HG02610 (cell line): ENCODE results near the gene SACS.

Experiments used
- ATAC-seq: cut with Tn5 transposase; IDR thresholded peaks from one replicate; pipeline ENCODE4 v1.9.1; 2021; ENCODE audit warnings: mild to moderate bottlenecking, moderate library complexity; ENCODE audit not compliant: unreplicated experiment

SACS gene

GRCh38 chr13:23372264-23372906 lies 61.1 kb downstream of the SACS start:
- no peak for ATAC-seq

- ATAC-seq: no peak
These were observed 65.6 kb downstream of the SACS start for GRCh38 chr13:23367907-23368306.

DNA sequence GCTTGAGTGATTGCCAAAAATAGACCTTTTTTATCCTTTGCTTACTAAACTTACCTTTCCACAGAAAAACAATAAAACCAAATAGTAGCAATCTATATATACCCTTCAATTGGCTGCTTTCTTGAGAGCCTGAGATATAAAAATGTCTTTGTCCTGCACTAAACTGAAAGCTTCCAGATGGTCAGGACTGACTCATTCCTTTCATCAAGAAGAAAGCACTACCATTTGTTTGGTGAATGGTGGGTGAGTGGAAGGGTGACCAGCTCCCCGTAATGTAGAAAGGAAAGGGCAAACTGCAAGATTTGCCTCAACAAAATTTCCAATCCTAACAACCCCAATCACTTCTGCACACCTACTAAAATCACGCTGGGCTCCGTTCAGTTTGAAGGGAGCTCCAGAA lies 67.8 kb downstream of the SACS start:
- ATAC-seq: no peak

DNA sequence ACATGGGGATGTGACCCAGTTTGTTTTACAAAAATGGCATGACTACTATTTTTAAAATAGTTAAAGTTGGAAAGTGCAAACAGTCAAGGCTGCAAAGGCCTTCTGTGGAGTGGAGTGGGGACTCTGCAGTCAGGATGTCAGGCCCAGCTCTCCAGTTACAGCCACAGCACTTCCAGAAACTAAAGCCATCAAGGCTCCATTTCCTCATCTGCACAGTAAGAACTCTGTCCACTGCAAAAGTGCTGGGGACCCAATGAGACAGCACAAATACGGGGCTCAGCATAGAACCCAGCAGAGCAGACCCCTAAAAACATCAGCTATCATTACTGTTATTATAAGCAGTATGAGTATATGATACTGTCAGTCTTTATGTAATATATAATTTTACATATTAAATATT lies 73.6 kb downstream of the SACS start:
- no peak for ATAC-seq

DNA sequence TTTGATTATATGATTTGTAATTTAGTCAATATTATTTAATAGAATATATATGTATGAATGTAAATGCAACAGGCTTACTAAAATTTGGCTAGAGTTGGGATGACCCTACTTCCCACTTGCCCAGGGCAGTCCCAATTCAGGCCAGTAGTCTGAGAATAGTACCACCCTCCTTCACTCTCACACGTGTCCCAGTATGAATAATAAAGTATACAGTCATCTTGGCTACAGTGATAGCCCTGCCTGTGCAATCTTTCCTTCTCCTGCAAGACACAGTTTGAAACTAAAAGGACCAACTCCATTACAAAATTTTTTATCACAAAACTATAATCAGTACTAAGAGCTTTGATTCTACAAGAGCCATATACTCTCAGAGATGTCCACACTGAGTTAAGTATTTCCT lies 76.2 kb downstream of the SACS start:
- no peak for ATAC-seq

DNA sequence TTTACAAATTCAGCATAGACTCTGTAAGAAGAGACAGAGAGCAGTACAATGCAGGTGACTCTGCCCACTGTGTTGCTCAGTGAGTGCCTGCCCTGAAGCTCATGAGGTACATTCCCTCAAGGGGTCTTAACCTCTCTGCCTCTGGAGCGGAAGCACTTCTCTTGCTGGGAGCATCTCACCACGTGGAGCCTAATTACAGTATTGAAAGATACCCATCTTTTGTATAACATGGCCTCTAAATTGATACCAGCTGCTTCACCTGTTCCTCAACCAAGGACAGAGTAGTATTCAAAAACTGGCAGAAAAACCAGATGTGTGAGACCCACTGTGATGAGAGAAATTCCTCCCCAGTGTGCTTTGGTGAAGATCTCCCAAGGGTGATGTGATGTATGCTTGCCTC lies 77.1 kb downstream of the SACS start:
- no peak for ATAC-seq

GRCh38 chr13:23354520-23354919 lies 79.0 kb downstream of the SACS start:
- no peak for ATAC-seq

DNA sequence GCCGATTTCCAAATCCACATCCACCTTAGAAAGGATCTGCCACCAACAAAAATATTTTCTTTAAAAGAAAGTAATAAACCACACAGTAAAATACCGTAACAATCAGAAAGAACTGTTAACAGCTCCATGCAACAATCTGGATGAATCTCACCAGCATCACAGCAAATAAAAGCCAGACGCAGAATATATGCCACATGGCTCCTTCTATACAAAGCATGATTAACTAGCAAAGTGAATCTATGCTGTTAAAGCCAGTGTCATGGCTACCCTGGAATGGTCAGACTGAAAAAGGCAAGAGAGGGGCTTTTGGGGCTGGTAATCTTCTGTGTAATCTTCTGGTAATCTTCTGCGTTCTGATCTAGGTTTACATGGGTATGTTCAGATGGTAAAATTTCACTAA lies 81.3 kb downstream of the SACS start:
- ATAC-seq: no peak

DNA sequence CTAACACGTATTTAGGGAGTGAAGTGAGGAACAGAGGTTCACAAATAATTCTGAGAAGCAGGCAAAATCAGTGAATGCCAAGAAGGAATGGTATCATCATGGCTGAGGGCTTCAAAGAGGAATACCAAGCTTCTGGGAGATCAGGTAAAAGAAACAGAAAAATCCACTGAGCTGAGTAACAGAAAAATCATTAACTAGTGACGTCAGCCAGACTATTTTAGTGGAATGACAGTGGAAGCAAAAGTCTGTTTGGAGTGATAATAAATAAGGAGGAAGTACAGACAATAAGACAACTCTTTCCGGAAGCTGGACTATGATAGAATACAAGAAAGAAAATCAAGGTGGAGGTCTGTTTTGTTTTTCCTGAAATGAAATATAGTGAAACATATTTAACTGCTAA lies 83.5 kb downstream of the SACS start:
- ATAC-seq: no peak

GRCh38 chr13:23349161-23349897 lies 84.2 kb downstream of the SACS start:
- no peak for ATAC-seq

DNA sequence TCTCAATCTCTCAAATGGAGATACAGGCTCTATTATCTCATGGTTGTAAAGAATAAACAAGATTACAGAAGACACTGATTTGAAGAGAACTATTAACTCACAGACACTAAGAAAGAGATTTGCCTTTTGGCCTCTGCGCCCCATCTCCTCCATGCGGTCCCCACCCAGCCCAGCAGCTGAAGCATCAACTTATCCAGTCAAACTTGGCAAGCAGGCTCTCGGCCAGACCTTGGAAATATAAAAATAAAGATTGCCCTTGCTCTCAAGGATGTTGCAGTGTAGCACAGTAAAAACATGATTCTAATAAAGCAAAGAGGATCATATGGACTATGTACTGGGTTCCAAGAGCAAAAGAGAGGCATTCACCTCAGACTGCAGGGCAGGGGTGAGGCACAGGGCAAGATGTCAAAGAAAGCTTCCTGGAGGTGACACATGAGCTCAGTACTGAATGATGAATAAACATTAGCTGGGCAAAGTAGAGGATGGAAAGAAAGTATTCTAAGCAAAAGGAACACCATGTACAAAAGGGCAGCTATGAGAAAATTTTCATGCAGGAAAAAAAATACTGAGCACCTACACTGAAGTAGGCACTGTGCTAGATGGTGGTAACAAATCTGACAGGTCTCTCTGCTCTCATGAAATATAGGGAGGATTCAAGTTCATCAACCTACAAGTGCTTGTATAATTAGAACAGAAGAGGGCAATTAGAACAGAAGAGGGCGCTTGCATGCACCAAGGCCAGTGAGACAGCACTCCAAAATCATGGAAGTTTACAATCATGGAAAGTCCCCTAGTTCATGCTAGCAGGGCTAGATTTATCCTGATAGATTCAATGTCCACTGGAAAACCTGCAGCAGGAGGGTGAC lies 85.0 kb downstream of the SACS start:
- no peak for ATAC-seq

- ATAC-seq: no peak
These were observed 85.9 kb downstream of the SACS start for GRCh38 chr13:23347601-23348000.

DNA sequence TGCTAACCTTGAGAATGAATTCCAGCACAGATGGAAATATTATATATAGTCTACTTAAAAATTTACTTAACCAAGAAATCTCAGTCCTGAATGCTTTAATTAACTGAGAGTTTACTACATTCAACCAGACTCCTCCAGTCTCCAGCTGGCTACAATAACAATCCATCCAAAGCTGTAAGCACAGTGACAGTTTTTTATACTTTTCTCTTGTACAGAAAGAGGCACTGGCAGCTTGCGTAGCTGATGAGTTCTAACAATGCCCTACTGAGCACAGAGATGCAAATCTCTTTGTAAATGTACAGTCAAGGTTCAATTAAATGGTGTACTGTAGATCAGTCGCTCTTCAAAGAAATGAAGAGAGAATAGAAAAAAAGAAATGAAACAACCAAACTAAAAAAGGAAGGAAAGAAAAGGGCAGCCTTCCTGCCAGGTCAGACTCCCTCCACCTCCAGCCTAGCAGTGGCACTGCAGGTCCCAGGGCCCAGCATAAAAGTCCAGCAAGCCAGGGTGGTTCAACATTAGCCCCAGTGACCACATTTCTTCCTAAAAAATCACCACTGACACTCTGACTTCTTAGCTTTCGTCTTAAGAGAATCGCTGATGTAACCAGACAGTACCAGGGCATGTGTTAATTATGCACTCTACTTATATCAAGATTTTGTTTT lies 88.4 kb downstream of the SACS start:
- ATAC-seq: no peak

DNA sequence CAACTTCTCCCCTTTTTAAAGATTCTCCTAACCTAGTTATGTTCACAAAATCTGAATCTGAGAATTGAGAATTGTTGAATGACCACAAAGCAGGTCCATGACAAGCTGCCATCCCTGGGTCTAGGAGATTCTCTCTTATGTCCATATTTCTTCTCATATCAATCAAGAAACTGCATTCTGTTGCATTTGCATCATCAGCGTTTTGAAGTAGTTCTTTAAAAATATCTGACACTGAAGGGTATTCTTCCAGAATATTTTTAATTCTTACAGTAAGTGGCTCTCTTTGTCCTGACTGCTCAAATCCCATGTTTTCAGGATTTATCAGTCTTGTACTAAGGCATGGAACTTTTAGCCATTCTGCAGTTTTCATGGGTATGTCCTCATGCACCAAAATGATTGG lies 94.3 kb downstream of the SACS start:
- ATAC-seq: no peak

- ATAC-seq: no peak
These were observed 103.1 kb downstream of the SACS start for GRCh38 chr13:23330356-23330755.

GRCh38 chr13:23325191-23325590 lies 108.3 kb downstream of the SACS start:
- ATAC-seq: peak; percentile 72

GRCh38 chr13:23323946-23324709 lies 109.4 kb downstream of the SACS start:
- no peak for ATAC-seq

- no peak for ATAC-seq
These were observed 110.9 kb downstream of the SACS start for GRCh38 chr13:23322353-23323336.

DNA sequence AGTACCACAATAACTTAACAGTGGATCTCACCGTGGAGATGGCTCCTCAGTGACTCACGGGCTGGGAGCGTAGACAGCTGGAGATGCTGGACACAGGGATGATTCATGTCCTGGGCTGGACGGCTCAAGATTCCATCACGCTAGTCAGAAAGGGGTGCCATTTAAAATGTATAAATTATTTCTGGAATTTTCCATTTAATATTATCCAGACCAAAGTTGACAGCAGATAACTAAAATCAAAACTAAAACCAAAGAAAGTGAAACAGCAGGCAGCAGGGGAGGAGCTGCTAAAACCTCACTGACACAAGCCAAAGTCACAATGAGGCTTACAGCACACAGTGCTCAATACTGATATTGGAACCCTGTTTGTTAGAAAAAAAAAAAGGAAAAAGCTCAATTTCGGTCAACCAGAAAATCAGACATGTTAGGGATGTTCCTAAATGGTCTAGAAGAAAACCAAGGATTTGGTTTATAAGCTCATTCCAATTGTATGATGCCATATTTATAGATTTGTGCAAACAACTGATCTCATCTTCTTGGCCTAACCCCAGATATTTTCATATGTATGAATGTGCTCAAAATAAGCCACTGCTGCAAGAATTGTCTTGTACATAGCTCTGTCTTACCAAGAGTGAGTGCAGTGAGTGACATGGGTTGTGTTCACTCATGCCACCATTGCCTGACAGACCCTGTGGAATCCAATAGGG lies 111.8 kb downstream of the SACS start:
- ATAC-seq: peak; percentile 78
